Panc1 (cell line): ENCODE measurements around the gene WHAMM. TPM values are rescaled to one million over a fixed set of nuclear protein-coding genes. Genes with fewer than 3 reads are reported as not detected.

Experiments
- ATAC-seq: fragments of 200-7000 bp; cut with Tn5 transposase; 2 replicates; pipeline ENCODE4 v1.9.1; 2020; ENCODE audit warnings: mild to moderate bottlenecking, moderate library complexity
- BruUV-seq: library from RNA; stranded (reverse); fragments of 400-500 nt; replicated peaks from 2 replicates; lab custom pipeline; 2021; lab: Mats Ljungman, UMichigan
- CTCF ChIA-PET: fragments of 300-600 bp; sonication (Branson Sonifier 250); formaldehyde crosslinking; loops from one replicate; lab custom pipeline; 2022; ENCODE audit warnings: antibody characterized with exemption; lab: Charles Lee
- POLR2A ChIA-PET: fragments of 300-600 bp; sonication (Branson Sonifier 250); formaldehyde crosslinking; loops from one replicate; lab custom pipeline; 2022; ENCODE audit warnings: antibody characterized with exemption; lab: Charles Lee
- DNase-seq: peaks from one replicate; pipeline ENCODE4 v3.0.0-alpha.2; 2010; ENCODE audit warnings: low read depth, low spot score
- H3K27ac ChIP-seq: 2 replicates; pipeline ENCODE4 v1.5.1; 2011; ENCODE audit warnings: mild to moderate bottlenecking, low read length, inconsistent platforms
- H3K27me3 ChIP-seq: fragments of 200-500 bp; sonication (Bioruptor generic); 2 replicates; pipeline ENCODE4 v1.6.0; 2014; ENCODE audit warnings: low read length, inconsistent platforms; ENCODE audit not compliant: control insufficient read depth, insufficient read depth
- H3K36me3 ChIP-seq: fragments of 200-500 bp; sonication (Bioruptor generic); 2 replicates; pipeline ENCODE4 v1.5.1; 2014; ENCODE audit warnings: inconsistent platforms, mild to moderate bottlenecking, low read length, moderate library complexity; ENCODE audit not compliant: control insufficient read depth, insufficient read depth
- H3K4me1 ChIP-seq: 2 replicates; pipeline ENCODE4 v1.5.1; 2011; ENCODE audit warnings: inconsistent platforms, mild to moderate bottlenecking, low read length, moderate library complexity; ENCODE audit not compliant: control insufficient read depth, insufficient read depth
- H3K4me3 ChIP-seq, 2 experiments: 2 replicates each; pipeline ENCODE4 v1.5.1; 2011 to 2012; ENCODE audit warnings: low read depth in 2 of 2, low read length in 2 of 2, mild to moderate bottlenecking in 2 of 2, inconsistent platforms in 1 of 2, moderate library complexity in 1 of 2
- H3K9me3 ChIP-seq: fragments of 200-500 bp; sonication (Bioruptor generic); 2 replicates; pipeline ENCODE4 v1.5.1; 2014; ENCODE audit warnings: low read depth, mild to moderate bottlenecking, inconsistent platforms, low read length, moderate library complexity; ENCODE audit not compliant: control insufficient read depth, insufficient read depth
- CTCF ChIP-seq: fragments of 450-650 bp; IDR thresholded peaks from 2 replicates; pipeline ENCODE4 v1.5.1; 2017; ENCODE audit warnings: mild to moderate bottlenecking
- POLR2AphosphoS5 ChIP-seq: IDR thresholded peaks from 2 replicates; pipeline ENCODE4 v1.6.1; 2012; ENCODE audit warnings: mild to moderate bottlenecking, low read depth, low read length, moderate library complexity
- REST ChIP-seq, 2 experiments: IDR thresholded peaks; 2 replicates each; pipeline ENCODE4 v1.6.1; 2011 to 2012; ENCODE audit warnings: low read depth in 2 of 2, control low read depth in 1 of 2, low read length in 1 of 2, mild to moderate bottlenecking in 1 of 2, moderate library complexity in 1 of 2; ENCODE audit not compliant: insufficient read depth in 1 of 2
- SIN3A ChIP-seq: IDR thresholded peaks from 2 replicates; pipeline ENCODE4 v1.6.1; 2012; ENCODE audit warnings: low read depth, mild to moderate bottlenecking, low read length, moderate library complexity, borderline replicate concordance; ENCODE audit not compliant: insufficient read depth
- TCF7L2 ChIP-seq: IDR thresholded peaks from 2 replicates; pipeline ENCODE4 v1.6.1; 2011; ENCODE audit warnings: mild to moderate bottlenecking, low read depth, low read length, inconsistent platforms
- in situ Hi-C: cut with HindIII; loops from 2 replicates; pipeline ENCODE4 v1.10.0; 2016; ENCODE audit warnings: low sequenced_read_pairs, low pct_unique_long_range_greater_than_20kb
- intact Hi-C: fragments of 100-400 bp; cut with micrococcal nuclease; formaldehyde crosslinking; loops from one replicate; pipeline ENCODE4 v1.10.0; 2022; ENCODE audit not compliant: unreplicated experiment
- total RNA-seq: library from RNA; stranded (reverse); gene quantifications from one replicate; pipeline ENCODE4 v1.2.1, GENCODE V29; 2021; ENCODE audit not compliant: unreplicated experiment

Gene WHAMM
- total RNA-seq, 1 experiment from 2014 or later = 8.8 TPM

- BruUV-seq = no TSS peak
- in situ Hi-C loops (no loop called here), intact Hi-C loops (no loop called here)
- Histone ChIP-seq H3K9me3 (no peaks in the 10 kb centered on the region), H3K4me3 (no peak overlapping the region), H3K27ac (no peak overlapping the region), H3K27me3 (no peaks in the 10 kb centered on the region), H3K4me1 (no peaks in the 10 kb centered on the region), H3K36me3 (peaks cover 46% of the 10 kb centered on the region)
- ChIA-PET CTCF (no interaction called here), POLR2A (no interaction called here)
- ATAC-seq = no peak
- TF ChIP-seq TCF7L2 (no peak), POLR2AphosphoS5 (no peak), SIN3A (no peak), REST (IDR thresholded peaks at IDR 0.05; ENCODE audit: insufficient read depth in 1 of 2, low read depth in 2 of 2, low read length in 1 of 2) (no peak), CTCF (no peak)
- DNase-seq = no peak
Measured at GRCh38 chr15:82823049-82823448, 13.6 kb downstream of the WHAMM start.

GRCh38 chr15:82828075-82828474, 18.6 kb downstream of the WHAMM start:
- DNase-seq (no peak), ATAC-seq (no peak)
- intact Hi-C loops (no loop called here), in situ Hi-C loops (no loop called here)
- TF ChIP-seq TCF7L2 = no peak
- no peak for TF ChIP-seq CTCF
- TF ChIP-seq REST (IDR thresholded peaks at IDR 0.05; ENCODE audit: insufficient read depth in 1 of 2, low read depth in 2 of 2, low read length in 1 of 2) = no peak
- ChIA-PET CTCF (no interaction called here), POLR2A (no interaction called here)
- Histone ChIP-seq H3K27me3 (no peaks in the 10 kb centered on the region), H3K4me1 (peaks cover 16% of the 10 kb centered on the region), H3K9me3 (no peaks in the 10 kb centered on the region), H3K27ac (no peak overlapping the region), H3K36me3 (peaks cover 47% of the 10 kb centered on the region), H3K4me3 (no peak overlapping the region)
- no TSS peak for BruUV-seq
